Measurements from ENCODE around the gene MILR1. TPM values are rescaled to one million over a fixed set of nuclear protein-coding genes. Genes with fewer than 3 reads are reported as not detected.
A peak's percentile ranks its signal among the peaks of the same experiment; 100 is the strongest.
"Not testable (repeated sequence)": the region's sequence is repeated elsewhere in the genome, so short reads cannot be mapped to it uniquely, and the experiment has no call there.

The MILR1 gene, protein sequence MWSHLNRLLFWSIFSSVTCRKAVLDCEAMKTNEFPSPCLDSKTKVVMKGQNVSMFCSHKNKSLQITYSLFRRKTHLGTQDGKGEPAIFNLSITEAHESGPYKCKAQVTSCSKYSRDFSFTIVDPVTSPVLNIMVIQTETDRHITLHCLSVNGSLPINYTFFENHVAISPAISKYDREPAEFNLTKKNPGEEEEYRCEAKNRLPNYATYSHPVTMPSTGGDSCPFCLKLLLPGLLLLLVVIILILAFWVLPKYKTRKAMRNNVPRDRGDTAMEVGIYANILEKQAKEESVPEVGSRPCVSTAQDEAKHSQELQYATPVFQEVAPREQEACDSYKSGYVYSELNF
- 2.4 and 2.7 TPM in 2 replicates for total RNA-seq (2014; rRNA removed; shearing (Covaris generic))
- polyA plus RNA-seq (2014; cell fraction: nucleus; rRNA removed): 4.0 and 7.6 TPM in 2 replicates

DNA sequence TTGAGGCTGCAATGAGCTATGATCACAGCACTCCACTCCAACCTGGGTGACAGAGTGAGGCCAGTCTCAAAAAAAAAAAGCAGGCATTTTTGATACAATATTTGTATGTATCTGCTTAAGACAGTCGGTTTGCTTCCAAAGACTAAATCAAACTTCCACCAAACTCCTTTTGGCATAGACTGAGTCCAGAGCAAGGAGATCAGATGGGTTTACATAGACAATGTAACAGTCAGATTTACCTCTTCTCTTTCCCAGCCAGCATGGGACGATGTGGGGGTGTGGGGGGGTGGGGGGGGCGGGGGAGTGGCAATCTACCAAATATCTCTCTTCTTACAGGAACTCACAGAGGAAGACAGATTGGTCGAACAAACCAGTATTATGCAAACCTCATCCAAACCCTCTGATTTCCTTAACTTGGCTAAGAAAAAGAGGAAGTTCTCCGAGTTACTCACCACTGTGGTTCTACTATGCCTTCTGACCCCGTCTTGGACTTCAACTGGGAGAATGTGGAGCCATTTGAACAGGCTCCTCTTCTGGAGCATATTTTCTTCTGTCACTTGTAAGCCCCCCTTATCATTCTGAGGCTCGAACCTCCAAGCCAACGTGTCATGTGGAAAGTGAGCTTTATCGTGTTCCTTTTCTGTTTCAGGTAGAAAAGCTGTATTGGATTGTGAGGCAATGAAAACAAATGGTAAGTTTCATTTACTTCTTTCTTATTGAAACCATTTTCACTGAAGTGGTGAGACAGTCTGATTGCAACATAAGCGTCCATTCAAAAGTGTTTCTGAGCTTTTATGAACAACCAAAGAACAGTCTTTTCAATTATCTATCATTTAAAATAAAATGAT lies at the start of gene MILR1:
TSS of gene MILR1 (plus strand) at position 451 of the 848 bp plus-strand sequence. CDS start at position 505, 54 bp downstream.
- DNase-seq (ENCODE audit: extremely low read depth, low read depth): peak; percentile 3

DNA sequence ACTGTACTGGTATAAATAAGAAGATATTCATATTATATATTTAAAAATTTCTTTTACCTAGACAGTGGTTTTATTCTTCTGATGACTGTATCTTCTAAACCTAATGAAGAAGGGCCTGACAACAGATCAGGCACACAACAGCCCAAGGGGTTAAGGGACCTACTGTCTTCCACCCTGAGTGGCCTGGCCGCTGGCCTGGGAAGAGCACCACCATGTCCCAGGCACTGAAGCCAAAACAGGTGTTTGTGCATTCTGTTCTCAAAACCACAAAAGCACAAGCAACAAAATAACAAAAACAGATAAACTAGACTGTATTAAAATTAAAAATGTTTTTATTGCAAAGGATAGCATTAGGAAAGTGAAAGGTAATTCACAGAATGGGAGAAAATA lies 49.2 kb upstream of the MILR1 start:
- DNase-seq (ENCODE audit: extremely low read depth, low read depth): no peak

DNA sequence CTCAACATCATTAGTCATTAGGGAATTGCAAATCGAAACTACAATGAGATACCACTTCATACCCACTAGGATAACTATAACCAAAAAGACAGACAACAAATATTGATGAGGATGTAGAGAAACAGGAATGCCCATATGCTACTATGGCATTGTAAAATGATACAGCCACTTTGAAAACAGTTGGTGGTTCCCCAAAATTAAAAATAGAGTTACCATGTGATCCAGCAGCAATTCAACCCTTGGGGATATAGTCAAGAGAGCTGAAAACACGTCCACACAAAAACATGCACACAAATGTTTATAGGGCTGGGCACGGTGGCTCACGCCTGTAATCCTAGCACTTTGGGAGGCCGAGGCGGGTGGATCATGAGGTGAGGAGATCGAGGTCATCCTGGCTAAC lies 48.3 kb upstream of the MILR1 start:
- no peak for DNase-seq (ENCODE audit: extremely low read depth, low read depth)

DNA sequence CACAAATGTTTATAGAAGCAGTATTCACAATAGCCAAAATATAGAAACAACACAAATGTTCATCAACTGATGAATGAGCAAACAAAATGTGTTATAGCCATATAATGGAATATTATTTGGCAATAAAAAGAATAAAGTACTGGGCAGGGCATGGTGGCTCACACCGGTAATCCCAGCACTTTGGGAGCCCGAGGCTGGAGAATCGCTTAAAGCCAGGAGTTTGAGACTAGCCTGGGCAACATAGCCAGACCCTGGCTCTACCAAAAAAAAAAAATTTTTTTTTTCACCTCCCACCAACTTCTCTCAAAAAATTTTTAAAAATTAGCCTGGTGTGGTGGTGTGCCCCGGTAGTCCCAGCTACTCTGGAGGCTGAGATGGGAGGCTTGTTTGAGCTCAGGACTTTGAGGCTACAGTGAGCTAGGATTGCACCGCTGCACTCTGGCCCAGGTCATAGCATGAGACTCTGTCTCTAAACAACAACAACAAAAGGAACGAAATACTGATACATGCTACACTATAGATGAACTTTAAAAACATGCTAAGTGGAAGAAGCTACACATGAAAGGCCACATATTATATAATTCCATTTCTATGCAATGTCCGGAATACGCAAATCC lies 47.6 kb upstream of the MILR1 start:
- DNase-seq (ENCODE audit: extremely low read depth, low read depth): no peak

DNA sequence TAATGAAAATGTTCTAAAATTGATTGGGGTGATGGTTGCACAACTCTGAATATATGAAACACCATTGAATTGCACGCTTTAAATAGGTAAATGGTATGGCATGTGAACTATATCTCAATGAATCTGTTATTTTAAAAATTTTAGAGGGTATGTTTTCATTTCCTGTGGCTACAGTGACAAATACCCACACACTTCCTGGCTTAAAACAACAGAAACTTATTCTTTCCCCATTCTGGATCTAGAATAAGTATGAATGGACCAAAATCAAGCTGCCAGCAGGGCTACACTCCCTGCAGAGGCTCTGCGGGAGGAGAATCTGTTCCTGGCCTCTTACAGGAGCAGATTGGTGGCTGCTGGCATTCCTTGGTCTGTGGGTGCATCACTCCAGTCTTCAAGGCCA lies 47.0 kb upstream of the MILR1 start:
- no peak for DNase-seq (ENCODE audit: extremely low read depth, low read depth)

DNA sequence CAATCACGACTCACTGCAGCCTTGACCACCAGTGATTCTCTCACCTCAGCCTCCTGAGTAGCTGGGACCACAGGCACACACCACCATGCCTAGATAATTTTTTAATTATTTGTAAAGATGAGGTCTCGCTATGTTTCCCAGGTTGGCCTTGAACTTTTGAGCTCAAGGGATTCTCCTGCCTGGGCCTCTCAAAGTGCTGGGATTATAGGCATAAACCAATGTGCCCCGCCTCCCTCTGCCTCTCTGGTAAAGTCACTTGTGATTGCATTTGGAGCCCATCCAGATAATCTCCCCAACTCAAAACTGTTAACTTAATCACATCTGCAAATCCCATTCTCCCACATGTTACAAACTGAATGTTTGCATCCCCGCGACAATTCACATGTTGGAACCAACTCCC lies 46.4 kb upstream of the MILR1 start:
- DNase-seq (ENCODE audit: extremely low read depth, low read depth): no peak

DNA sequence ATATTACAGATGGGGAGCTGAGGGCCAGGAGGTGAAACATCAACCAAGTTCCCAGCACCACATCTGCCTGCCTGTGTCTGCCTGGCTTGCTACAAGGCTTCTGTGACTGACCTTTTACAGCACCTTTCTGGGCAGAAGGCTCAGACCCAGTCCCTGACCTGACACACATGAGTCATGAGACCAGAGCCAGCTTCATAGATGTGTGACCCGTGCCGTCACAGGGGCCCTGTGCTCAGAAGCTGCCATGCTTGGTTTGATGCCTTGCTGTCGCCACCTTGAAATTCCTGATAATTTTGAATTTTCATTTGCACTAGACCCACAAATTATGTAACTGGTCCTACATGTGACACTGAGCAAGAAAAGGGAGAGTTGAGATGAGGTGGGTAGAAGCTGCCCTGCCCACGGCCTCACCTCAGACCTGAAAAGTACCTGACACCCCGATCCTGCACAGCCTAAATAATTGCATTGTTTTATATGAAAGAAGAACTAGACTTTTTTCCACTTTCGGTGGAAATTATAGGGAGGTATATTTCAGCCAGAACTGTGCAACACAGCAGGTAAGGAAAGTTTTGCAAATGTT lies 44.9 kb upstream of the MILR1 start:
- DNase-seq (ENCODE audit: extremely low read depth, low read depth): no peak

DNA sequence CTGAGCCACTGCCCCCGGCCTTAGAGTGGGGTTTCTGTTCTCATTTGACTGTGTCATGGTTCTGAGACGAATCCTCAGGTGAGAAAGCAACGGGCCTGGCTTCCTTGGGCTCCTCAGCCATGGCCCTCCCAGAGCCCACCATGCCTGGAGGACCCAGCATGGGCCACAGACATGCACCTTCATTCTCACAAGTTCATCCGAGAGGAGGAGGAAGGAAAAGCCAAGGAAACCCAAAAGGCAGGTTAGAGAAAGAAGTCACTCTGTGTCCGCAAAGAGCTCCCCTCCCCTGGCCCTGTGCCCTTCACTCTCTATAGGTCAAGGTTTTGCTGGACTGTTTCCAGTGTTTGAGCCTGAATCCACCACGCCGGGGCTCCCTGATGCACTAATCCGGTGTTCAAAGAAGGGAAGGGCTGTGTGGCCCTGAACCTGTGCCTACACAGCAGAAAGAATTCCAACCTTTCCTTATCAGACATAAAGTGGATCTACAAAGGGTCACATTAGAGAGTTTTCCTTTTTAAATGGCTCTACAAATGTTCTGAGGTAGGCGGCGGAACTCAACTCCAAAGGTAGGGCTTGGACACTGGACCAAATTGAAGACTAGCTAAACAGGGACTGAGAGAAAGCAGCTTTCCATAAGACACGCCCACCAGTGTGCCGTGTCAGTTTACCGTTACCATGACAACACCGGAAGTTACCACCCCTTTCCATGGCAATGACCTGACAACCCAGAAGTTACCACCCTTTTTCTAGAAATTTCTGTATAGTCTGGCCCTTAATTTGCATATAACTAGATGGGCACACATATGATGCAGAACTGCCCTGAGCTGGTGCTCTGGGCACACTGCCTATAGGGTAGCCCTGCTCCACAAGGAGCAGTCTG lies 42.4 kb upstream of the MILR1 start:
- DNase-seq (ENCODE audit: extremely low read depth, low read depth): no peak

DNA sequence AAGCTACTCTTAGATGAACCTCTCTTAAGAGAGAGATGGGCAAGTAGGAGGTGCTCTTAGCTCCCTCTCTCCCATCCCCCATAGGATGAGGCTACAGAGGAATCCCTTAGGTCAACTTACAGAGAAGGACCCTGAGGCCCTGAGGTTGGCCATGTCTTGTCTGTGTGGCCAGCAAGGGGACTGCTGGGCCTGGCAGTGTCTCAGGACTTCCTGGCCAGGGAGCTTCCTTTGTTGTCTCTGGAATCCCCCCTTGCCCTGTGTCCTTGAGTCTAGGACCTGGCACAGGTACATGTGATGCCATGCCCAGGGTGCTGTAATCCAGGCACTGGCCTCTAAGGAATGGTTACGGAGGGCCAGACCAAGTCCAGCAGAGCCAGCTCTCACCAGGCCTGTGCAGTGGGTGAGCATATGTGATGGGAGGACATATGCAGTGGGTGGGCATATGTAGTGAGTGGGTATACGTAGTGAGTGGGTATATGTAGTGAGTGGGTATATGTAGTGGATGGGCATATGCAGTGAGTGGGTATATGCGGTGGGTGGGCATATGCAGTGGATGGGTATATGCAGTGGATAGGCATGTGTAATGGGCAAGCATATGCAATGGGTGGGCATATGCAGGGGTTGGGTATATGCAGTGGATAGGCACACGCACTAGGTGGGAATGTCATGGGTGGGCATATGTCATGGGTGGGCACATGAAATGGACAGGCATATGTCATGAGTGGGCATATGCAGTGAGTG lies 38.0 kb upstream of the MILR1 start:
- DNase-seq (ENCODE audit: extremely low read depth, low read depth): no peak

DNA sequence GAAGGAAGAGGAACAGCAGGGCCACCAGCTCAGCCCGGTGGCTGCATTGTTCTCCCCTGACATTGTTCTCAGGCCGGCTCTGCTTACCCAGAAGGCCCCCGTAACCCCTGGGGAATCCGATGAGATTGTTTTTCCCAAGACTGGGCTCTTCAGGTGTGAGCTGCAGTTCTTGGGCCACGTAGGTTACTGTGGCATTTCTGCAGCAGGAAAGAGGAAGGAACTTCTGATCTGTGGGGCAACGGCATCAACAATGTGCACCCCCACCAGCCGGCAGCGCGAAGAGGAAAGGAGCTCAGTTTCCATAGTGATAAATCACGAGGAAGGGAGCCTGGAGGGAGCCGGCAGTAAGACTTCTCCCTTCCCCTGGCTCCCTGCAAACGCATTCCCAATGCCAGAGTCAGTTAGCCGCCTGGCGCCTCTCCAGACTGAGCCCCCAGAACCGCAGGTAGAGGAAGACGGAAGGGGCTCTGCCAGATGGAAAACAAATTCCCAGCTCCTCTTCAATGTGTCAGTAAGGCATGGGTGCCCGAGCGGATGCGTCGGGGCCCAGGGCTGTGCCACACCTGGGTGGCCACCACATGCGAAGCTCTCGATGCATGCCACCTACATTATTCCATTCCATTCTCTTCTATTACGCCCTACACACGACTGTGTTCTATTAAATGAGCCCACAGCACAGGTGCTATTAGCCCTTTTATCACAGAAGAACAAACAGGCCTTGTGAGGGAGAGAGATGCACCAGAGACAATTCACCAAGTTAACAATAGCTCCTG lies 36.7 kb upstream of the MILR1 start:
- no peak for DNase-seq (ENCODE audit: extremely low read depth, low read depth)

DNA sequence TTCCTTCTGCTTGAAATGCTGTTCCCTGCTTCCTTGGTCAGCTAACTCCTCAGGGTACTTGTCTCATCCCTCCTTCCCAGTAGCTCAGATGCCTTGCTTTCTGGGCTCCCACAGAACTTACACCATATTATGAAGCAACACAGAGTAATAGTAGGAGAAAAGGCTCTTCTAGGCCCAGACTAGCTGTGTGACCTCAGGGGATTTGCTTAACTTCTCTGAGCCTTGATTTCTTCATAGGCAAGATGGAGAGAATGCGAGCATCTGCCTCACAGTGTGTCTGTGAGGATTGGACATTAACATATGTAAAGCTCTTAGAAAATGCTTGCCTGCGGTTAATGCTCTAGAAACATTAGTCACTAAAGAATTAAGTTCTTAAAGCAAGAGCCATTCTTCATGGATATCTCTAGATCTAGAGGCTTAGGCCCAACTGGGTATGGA lies 36.0 kb upstream of the MILR1 start:
- no peak for DNase-seq (ENCODE audit: extremely low read depth, low read depth)

DNA sequence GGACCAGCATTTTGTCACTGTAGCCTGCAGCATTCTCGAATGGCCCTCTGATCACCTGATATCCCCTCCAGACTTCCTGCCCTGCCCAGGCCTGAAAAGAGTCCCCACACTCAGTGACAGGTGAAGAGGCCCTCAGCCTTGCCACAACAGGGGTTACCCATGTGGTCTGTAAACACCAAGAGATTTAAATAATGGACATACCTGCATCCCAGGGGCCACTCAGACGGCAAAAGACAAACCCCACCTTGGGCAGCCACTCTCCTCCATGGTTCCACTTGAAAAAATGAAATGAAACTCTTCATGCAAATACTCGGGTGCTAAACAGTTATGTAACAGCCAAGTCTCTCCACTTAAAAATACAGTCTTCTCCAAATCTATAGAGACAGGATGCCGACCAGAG lies 35.4 kb upstream of the MILR1 start:
- no peak for DNase-seq (ENCODE audit: extremely low read depth, low read depth)

DNA sequence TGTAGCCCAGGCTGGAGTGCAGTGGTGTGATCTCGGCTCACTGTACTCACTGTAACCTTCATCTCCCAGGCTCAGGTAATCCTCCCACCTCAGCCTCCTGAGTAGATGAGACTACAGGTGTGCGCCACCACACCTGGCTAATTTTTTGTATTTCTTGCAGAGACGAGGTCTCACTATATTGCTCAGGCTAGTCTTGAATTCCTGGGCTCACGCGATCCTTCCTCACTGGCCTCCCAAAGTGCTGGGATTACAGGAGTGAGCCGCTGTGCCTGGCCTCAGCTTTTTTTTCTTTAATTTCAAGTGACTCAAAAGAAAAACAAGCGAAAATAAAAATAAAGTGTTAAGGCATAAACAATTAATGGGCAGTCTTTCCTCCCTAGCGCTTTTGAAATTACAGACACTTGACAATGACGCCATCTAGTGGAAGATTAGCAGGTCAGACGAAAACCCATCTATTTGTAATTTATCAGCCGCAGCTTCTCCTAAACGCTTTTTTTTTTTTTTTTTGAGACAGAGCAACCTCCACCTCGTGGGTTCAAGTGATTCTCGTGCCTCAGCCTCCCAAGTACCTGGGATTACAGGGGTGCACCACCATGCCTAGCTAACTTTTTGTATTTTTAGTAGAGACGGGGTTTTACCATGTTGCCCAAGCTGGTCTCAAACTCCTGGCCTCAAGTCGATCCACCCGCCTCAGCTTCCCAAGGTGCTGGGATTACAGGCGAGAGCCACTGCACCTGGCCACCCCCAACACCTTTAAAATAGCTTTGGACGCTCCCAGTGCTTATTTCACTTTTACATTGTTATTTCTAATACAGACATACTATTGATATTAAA lies 30.2 kb upstream of the MILR1 start:
- peak; percentile 58 for DNase-seq (ENCODE audit: extremely low read depth, low read depth)

DNA sequence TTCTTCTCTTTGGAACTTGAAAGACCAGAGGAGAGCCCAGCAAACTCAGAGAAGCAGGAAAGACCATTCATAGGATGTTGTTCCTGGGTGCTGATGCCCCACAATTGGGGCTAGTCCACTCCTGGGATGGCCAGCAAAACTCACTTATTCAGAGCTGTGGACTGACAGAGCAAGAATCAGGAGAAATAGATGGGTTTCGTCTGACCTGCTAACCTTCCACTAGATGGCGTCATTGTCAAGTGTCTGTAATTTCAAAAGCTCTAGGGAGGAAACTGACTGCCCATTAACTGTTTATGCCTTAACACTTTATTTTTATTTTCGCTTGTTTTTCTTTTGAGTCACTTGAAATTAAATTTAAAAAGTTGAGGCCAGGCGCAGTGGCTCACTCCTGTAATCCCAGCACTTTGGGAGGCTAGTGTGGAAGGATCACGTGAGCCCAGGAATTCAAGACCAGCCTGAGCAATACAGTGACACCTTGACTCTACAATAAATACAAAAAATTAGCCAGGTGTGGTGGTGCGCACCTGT lies 28.7 kb upstream of the MILR1 start:
- DNase-seq (ENCODE audit: extremely low read depth, low read depth): peak; percentile 83

DNA sequence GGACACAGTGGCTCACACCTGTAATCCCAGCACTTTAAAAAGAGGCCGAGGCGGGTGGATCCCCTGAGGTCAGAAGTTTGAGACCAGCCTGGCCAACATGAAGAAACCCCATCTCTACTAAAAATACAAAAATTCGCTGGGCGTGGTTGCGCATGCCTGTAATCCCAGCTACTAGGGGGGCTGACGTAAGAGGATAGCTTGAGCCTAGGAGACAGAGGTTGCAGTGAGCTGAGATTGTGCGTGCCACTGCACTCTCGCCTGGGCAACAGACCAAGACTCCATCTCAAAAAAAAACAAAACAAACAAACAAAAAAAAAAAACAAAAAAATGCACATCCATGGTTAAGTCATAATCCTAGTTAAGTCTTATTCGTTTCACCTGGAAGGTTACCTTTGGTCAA lies 26.8 kb upstream of the MILR1 start:
- not testable (repeated sequence) for DNase-seq (ENCODE audit: extremely low read depth, low read depth)

DNA sequence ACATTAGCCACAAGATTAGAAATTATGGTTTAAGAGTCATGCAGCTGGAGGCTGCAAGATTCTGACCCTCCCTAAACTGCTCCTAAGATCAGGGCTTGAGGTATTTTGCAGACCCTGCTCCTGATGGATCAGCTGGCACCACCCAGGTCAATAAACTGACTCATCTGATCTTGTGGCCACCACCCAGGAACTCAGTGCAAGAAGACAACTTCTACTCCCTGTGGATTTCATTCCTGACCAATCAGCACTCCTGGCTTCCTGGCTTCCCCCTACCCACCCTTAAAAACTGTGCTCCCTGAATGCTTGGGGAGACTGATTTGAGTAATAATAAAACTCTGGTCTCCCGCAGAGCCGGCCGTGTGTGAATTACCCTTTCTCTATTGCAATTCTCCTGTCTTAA lies 25.0 kb upstream of the MILR1 start:
- DNase-seq (ENCODE audit: extremely low read depth, low read depth): no peak

DNA sequence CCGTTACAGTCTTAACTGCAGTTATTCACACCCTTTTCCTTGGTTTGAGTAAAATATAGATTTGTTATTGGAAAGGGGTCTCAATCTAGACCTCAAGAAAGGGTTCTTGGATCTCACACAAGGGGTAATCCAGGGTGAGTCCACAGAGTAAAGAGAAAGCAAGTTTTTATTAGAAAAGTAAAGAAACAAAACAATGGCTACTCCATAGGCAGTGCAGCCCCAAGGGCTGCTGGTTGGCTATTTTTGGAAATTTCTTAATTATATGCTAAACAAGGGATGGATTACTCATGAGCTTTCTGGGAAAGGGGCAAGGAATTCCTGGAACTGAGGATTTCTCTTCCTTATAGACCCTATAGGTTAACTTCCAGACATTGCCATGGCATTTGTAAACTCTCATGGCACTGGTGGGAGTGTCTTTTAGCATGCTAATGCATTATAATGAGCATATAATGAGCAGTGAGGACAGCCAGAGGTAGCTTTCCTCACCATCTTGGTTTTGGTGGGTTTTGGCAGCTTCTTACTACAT lies 24.5 kb upstream of the MILR1 start:
- DNase-seq (ENCODE audit: extremely low read depth, low read depth): no peak

Measured in NCI-H460 (cell line).